ENCODE data around the gene NTNG2. TPM values are rescaled to one million over a fixed set of nuclear protein-coding genes. Genes with fewer than 3 reads are reported as not detected.

The NTNG2 gene
- total RNA-seq, 1 donor from 2014 or later, result 1.0 TPM

DNA sequence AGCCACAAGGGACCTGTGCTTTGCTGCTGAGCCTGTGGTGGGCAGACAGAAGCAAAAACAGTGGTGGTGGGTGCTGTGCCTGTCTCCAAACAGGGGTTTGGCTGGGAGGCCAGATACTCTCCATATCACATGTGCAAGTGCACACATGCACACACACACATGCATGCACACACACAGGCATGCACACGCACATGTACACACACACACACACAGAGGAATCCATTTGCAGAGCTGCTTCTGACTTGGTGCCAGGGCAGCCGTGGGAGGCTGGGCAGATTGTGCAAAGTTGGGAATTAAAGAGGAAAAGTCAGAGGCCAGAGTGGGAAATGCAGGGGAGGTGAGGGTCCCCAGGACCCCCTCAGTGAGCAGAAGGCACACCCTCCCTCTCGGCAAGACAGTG lies 71.3 kb downstream of the NTNG2 start:
- no peaks in the 10 kb centered on the region for H4K20me1 ChIP-seq (ENCODE audit: low read depth)
- Mint-ChIP-seq H3K27me3 (ENCODE audit: insufficient read depth, low read depth) (peaks cover 11% of the 10 kb centered on the region), H3K4me3 (no peak overlapping the region), H3K27ac (no peak overlapping the region), H3K9me3 (no peaks in the 10 kb centered on the region), H3K36me3 (no peaks in the 10 kb centered on the region), H3K4me1 (peaks cover 17% of the 10 kb centered on the region)
- H3K4me3 ChIP-seq, result no peak overlapping the region
- H3F3A ChIP-seq (ENCODE audit: low read depth), result peaks cover 4% of the 10 kb centered on the region
- DNase-seq (ENCODE audit: low spot score), result no peak
- H3K36me3 ChIP-seq, result no peaks in the 10 kb centered on the region
- TF ChIP-seq, protein P1, sequence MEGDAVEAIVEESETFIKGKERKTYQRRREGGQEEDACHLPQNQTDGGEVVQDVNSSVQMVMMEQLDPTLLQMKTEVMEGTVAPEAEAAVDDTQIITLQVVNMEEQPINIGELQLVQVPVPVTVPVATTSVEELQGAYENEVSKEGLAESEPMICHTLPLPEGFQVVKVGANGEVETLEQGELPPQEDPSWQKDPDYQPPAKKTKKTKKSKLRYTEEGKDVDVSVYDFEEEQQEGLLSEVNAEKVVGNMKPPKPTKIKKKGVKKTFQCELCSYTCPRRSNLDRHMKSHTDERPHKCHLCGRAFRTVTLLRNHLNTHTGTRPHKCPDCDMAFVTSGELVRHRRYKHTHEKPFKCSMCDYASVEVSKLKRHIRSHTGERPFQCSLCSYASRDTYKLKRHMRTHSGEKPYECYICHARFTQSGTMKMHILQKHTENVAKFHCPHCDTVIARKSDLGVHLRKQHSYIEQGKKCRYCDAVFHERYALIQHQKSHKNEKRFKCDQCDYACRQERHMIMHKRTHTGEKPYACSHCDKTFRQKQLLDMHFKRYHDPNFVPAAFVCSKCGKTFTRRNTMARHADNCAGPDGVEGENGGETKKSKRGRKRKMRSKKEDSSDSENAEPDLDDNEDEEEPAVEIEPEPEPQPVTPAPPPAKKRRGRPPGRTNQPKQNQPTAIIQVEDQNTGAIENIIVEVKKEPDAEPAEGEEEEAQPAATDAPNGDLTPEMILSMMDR (IDR thresholded peaks at IDR 0.05), result no peak
- TF ChIP-seq EZH2 (IDR thresholded peaks at IDR 0.05) (no peak), EZH2phosphoT487 (IDR thresholded peaks at IDR 0.05) (no peak)
- H3K27ac ChIP-seq, result no peak overlapping the region
- H3K4me1 ChIP-seq, result peaks cover 4% of the 10 kb centered on the region
- no peak overlapping the region for H2AFZ ChIP-seq (replicated peaks)
- no peak overlapping the region for H3K4me2 ChIP-seq
- no peaks in the 10 kb centered on the region for H3K79me2 ChIP-seq (ENCODE audit: low read depth)
- no peaks in the 10 kb centered on the region for H3K9me3 ChIP-seq (ENCODE audit: low read depth)
- H3K27me3 ChIP-seq, result peaks cover 12% of the 10 kb centered on the region
- H3K9ac ChIP-seq, result no peak overlapping the region

DNA sequence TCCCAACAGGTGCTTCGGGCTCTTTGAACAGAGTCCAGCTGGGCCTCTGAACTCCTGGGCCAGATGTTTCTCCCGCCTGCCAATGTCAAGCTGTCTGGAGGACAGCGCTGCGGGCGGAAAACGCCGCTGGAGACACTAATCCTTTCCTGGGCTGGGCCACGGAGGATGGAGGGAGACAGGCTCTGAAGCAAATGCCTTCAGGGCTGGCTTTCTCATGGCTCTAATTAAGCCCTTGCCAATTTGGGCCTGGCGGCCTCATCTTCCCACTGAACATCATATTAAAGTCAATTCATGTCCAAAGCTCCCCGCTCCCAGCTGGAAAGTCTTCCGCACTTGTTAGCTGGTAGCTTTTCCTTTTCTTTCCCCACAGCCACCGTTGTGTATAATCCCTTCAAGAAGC lies 72.7 kb downstream of the NTNG2 start:
- Mint-ChIP-seq H3K36me3 (no peaks in the 10 kb centered on the region), H3K4me3 (no peak overlapping the region), H3K27ac (peak overlapping the region; percentile 94), H3K4me1 (peaks cover 19% of the 10 kb centered on the region), H3K27me3 (ENCODE audit: insufficient read depth, low read depth) (peaks cover 9% of the 10 kb centered on the region), H3K9me3 (no peaks in the 10 kb centered on the region)
- no peaks in the 10 kb centered on the region for H4K20me1 ChIP-seq (ENCODE audit: low read depth)
- H3K36me3 ChIP-seq, result no peaks in the 10 kb centered on the region
- no peak overlapping the region for H3K9ac ChIP-seq
- H2AFZ ChIP-seq (replicated peaks), result no peak overlapping the region
- no peaks in the 10 kb centered on the region for H3K79me2 ChIP-seq (ENCODE audit: low read depth)
- peaks cover 20% of the 10 kb centered on the region for H3K27me3 ChIP-seq
- TF ChIP-seq EZH2phosphoT487 (IDR thresholded peaks at IDR 0.05) (no peak), EZH2 (IDR thresholded peaks at IDR 0.05) (no peak)
- TF ChIP-seq, protein P1 (IDR thresholded peaks at IDR 0.05), result no peak
- H3F3A ChIP-seq (ENCODE audit: low read depth), result peaks cover 10% of the 10 kb centered on the region
- H3K4me1 ChIP-seq, result peaks cover 7% of the 10 kb centered on the region
- no peak overlapping the region for H3K4me2 ChIP-seq
- no peak overlapping the region for H3K27ac ChIP-seq
- H3K9me3 ChIP-seq (ENCODE audit: low read depth), result no peaks in the 10 kb centered on the region
- DNase-seq (ENCODE audit: low spot score), result peak; percentile 61
- no peak overlapping the region for H3K4me3 ChIP-seq

DNA sequence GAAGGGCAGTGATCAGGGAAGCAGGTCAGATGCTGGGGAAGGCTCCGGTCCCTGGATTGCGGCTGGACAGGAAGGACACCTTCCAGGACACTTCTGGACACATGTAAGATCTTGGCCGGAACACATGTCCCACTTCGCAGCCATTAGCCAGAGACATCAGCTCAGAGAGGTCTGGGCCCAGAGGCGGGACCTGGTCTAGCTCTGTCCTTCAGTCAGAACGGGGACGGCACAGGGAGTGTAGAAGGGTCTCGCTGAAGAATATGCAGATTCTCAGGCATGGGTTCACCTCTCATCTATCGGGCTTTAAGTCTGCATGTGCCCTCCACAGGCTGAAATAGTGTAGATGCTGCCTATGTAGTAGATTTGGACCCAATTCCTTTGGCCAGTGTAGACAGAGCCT lies 73.3 kb downstream of the NTNG2 start:
- Mint-ChIP-seq H3K27ac (peak overlapping the region; percentile 77), H3K4me3 (no peak overlapping the region), H3K4me1 (peaks cover 24% of the 10 kb centered on the region), H3K27me3 (ENCODE audit: insufficient read depth, low read depth) (peaks cover 9% of the 10 kb centered on the region), H3K9me3 (no peaks in the 10 kb centered on the region), H3K36me3 (no peaks in the 10 kb centered on the region)
- Histone ChIP-seq H3F3A (ENCODE audit: low read depth) (peaks cover 14% of the 10 kb centered on the region), H3K27me3 (peaks cover 24% of the 10 kb centered on the region), H4K20me1 (ENCODE audit: low read depth) (no peaks in the 10 kb centered on the region), H2AFZ (replicated peaks) (no peak overlapping the region), H3K9ac (no peak overlapping the region), H3K9me3 (ENCODE audit: low read depth) (no peaks in the 10 kb centered on the region), H3K4me3 (no peak overlapping the region), H3K27ac (no peak overlapping the region), H3K36me3 (no peaks in the 10 kb centered on the region), H3K4me1 (peaks cover 13% of the 10 kb centered on the region), H3K4me2 (no peak overlapping the region), H3K79me2 (ENCODE audit: low read depth) (no peaks in the 10 kb centered on the region)
- TF ChIP-seq EZH2 (IDR thresholded peaks at IDR 0.05) (no peak), EZH2phosphoT487 (IDR thresholded peaks at IDR 0.05) (no peak)
- TF ChIP-seq, protein P1 (IDR thresholded peaks at IDR 0.05), result no peak
- no peak for DNase-seq (ENCODE audit: low spot score)
